Prostate gland (tissue), 2 donors: ENCODE data around the gene CPZ. TPM values are rescaled to one million over a fixed set of nuclear protein-coding genes. Genes with fewer than 3 reads are reported as not detected.
"Not testable (repeated sequence)": the region's sequence is repeated elsewhere in the genome, so short reads cannot be mapped to it uniquely, and the experiment has no call there.

Experiments
- DNase-seq: peaks from one replicate; pipeline ENCODE4 v3.0.0-alpha.2; 2019; ENCODE audit warnings: low spot score
- H3K27ac ChIP-seq, 2 donors: fragments of 200-600 bp; sonication (generic); 2 replicates each; pipeline ENCODE4 v1.5.1; 2017 to 2019
- H3K27me3 ChIP-seq: fragments of 200-600 bp; sonication (generic); replicated peaks from 2 replicates; pipeline ENCODE4 v1.5.1; 2019; ENCODE audit not compliant: insufficient read depth
- H3K36me3 ChIP-seq, 2 donors: fragments of 200-600 bp; sonication (generic); 1 replicate in 1 of 2; 2 replicates in 1 of 2; pipeline versions ENCODE4 v1.5.1 to v1.8.1; 2017 to 2019
- H3K4me1 ChIP-seq: fragments of 200-600 bp; sonication (generic); replicated peaks from 2 replicates; pipeline ENCODE4 v1.5.1; 2019
- H3K4me3 ChIP-seq, 2 donors: fragments of 200-600 bp; sonication (generic); 2 replicates each; pipeline ENCODE4 v1.5.1; 2017 to 2019
- H3K9me3 ChIP-seq: fragments of 200-600 bp; sonication (generic); 2 replicates; pipeline ENCODE4 v1.5.1; 2017
- POLR2A ChIP-seq: fragments of 450-650 bp; IDR thresholded peaks from one replicate; pipeline ENCODE4 v1.6.1; 2016; ENCODE audit warnings: antibody characterized with exemption, mild to moderate bottlenecking
- POLR2AphosphoS5 ChIP-seq: sonication (generic); formaldehyde crosslinking; IDR thresholded peaks from one replicate; pipeline ENCODE4 v1.6.1; 2017; ENCODE audit warnings: antibody characterized with exemption
- WGBS: methylation state at CpG from one replicate; pipeline ENCODE4 v1.1.5; 2018; 5-methylcytosine and 5-hydroxymethylcytosine counted together
- intact Hi-C: fragments of 100-400 bp; cut with DNase I; formaldehyde crosslinking; loops from one replicate; pipeline ENCODE4 v1.14.2; 2022
- total RNA-seq, 2 donors: library from RNA; depleted of rRNA; stranded (reverse); fragments of >200 nt; gene quantifications; one replicate each; pipeline ENCODE4 v1.1.0, GENCODE V29; 2016
- TF ChIP-seq, protein P1 (sequence below), 4 experiments: fragments of 200-600 bp in 2 of 4; fragments of 450-650 bp in 2 of 4; sonication (generic) in 2 of 4; IDR thresholded peaks; 1 replicate in 3 of 4; 2 replicates in 1 of 4; pipeline ENCODE4 v1.5.1; 2016 to 2019; ENCODE audit warnings: antibody characterized with exemption in 4 of 4, mild to moderate bottlenecking in 2 of 4, moderate library complexity in 2 of 4

The CPZ gene
- total RNA-seq, 2 donors from 2014 or later = 0.73 to 15.1 TPM

- Histone ChIP-seq H3K4me1 (no peaks in the 10 kb centered on the region), H3K9me3 (no peaks in the 10 kb centered on the region), H3K36me3 (no peaks in the 10 kb centered on the region), H3K27ac (no peak overlapping the region), H3K4me3 (no peak overlapping the region), H3K27me3 (peaks cover 4% of the 10 kb centered on the region)
- TF ChIP-seq, protein P1, sequence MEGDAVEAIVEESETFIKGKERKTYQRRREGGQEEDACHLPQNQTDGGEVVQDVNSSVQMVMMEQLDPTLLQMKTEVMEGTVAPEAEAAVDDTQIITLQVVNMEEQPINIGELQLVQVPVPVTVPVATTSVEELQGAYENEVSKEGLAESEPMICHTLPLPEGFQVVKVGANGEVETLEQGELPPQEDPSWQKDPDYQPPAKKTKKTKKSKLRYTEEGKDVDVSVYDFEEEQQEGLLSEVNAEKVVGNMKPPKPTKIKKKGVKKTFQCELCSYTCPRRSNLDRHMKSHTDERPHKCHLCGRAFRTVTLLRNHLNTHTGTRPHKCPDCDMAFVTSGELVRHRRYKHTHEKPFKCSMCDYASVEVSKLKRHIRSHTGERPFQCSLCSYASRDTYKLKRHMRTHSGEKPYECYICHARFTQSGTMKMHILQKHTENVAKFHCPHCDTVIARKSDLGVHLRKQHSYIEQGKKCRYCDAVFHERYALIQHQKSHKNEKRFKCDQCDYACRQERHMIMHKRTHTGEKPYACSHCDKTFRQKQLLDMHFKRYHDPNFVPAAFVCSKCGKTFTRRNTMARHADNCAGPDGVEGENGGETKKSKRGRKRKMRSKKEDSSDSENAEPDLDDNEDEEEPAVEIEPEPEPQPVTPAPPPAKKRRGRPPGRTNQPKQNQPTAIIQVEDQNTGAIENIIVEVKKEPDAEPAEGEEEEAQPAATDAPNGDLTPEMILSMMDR (IDR thresholded peaks at IDR 0.05) = no peak
- no peak for TF ChIP-seq POLR2A
- no peak for TF ChIP-seq POLR2AphosphoS5
- 83% methylated on average over 22 of the region's 22 CpGs for WGBS
- intact Hi-C loops = no loop called here
- DNase-seq = no peak
Observed at GRCh38 chr4:8653326-8654000, 60.9 kb downstream of the CPZ start.

GRCh38 chr4:8654139-8654538, 61.6 kb downstream of the CPZ start:
- H3K4me1 ChIP-seq, DNase-seq, intact Hi-C loops, H3K27me3 ChIP-seq, H3K9me3 ChIP-seq, H3K36me3 ChIP-seq, H3K4me3 ChIP-seq, H3K27ac ChIP-seq: not testable (repeated sequence)
- 96% methylated on average over 5 of the region's 5 CpGs for WGBS

- peaks cover 4% of the 10 kb centered on the region for H3K27me3 ChIP-seq
- no peak overlapping the region for H3K27ac ChIP-seq
- intact Hi-C loops = no loop called here
- 76% methylated on average over 25 of the region's 25 CpGs for WGBS
- no peak overlapping the region for H3K4me3 ChIP-seq
- no peak for TF ChIP-seq POLR2A
- TF ChIP-seq, protein P1 (IDR thresholded peaks at IDR 0.05) = no peak
- no peak for TF ChIP-seq POLR2AphosphoS5
- no peaks in the 10 kb centered on the region for H3K36me3 ChIP-seq
- no peaks in the 10 kb centered on the region for H3K4me1 ChIP-seq
- DNase-seq = no peak
- H3K9me3 ChIP-seq = no peaks in the 10 kb centered on the region
Observed at GRCh38 chr4:8655411-8656184, 63.0 kb downstream of the CPZ start.

DNA sequence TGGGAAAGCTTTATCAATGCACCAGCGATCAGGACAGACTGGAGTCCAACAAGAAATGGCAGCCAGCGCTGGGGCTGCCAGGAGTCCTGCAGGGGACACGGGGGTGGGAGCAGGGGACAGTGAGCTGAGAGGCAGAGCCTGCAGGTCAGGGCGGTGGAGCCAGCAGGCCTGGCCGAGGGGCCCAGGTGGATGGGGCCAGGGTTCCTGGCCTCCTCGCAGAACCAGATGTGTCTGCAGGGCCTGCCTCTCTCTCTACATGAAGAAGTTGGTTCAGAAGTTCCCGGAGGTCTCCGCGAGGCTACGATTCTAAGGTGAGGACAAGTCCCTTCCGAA, 63.6 kb downstream of the CPZ start:
- 77% methylated on average over 11 of the region's 11 CpGs for WGBS
- no peak overlapping the region for H3K27ac ChIP-seq
- TF ChIP-seq POLR2AphosphoS5 (no peak), POLR2A (no peak)
- TF ChIP-seq, protein P1 (IDR thresholded peaks at IDR 0.05) = no peak
- peaks cover 6% of the 10 kb centered on the region for H3K27me3 ChIP-seq
- H3K36me3 ChIP-seq = no peaks in the 10 kb centered on the region
- no peaks in the 10 kb centered on the region for H3K9me3 ChIP-seq
- no peak overlapping the region for H3K4me3 ChIP-seq
- no peak for DNase-seq
- no peaks in the 10 kb centered on the region for H3K4me1 ChIP-seq
- intact Hi-C loops = no loop called here

GRCh38 chr4:8656711-8657380, 64.3 kb downstream of the CPZ start:
- Histone ChIP-seq H3K4me3 (no peak overlapping the region), H3K27ac (no peak overlapping the region), H3K9me3 (no peaks in the 10 kb centered on the region), H3K36me3 (no peaks in the 10 kb centered on the region), H3K4me1 (no peaks in the 10 kb centered on the region), H3K27me3 (peaks cover 6% of the 10 kb centered on the region)
- 63% methylated on average over 17 of the region's 17 CpGs for WGBS
- intact Hi-C loops = no loop called here
- no peak for DNase-seq
- TF ChIP-seq, protein P1 (IDR thresholded peaks at IDR 0.05) = no peak
- TF ChIP-seq POLR2A (no peak), POLR2AphosphoS5 (no peak)
